NT2/D1 (cell line): Measurements from ENCODE around the gene DNAJB1.

Source experiments
- SUZ12 ChIP-seq: IDR thresholded peaks from 2 replicates; pipeline ENCODE4 v1.6.1; 2011; ENCODE audit not compliant: insufficient read length, insufficient read depth; ENCODE audit errors: extremely low read depth
- YY1 ChIP-seq: IDR thresholded peaks from 2 replicates; pipeline ENCODE4 v1.6.1; 2011; ENCODE audit not compliant: insufficient read length, insufficient read depth
- ZNF274 ChIP-seq: IDR thresholded peaks from 2 replicates; pipeline ENCODE4 v1.6.1; 2011; ENCODE audit warnings: mild to moderate bottlenecking, low read depth, low read length

- TF ChIP-seq ZNF274 (no peak), YY1 (no peak), SUZ12 (no peak)
These were observed 2.3 kb upstream of the DNAJB1 start for GRCh38 chr19:14520543-14520942.
